Activated T-cell treated with anti-CD3 and anti-CD28 coated beads for 24 hours (primary cell): ENCODE measurements around the gene ACTR10.

Experiments
- DNase-seq: peaks from one replicate; pipeline ENCODE4 v3.0.0-alpha.2; 2020; ENCODE audit warnings: low read depth

Gene ACTR10

DNA sequence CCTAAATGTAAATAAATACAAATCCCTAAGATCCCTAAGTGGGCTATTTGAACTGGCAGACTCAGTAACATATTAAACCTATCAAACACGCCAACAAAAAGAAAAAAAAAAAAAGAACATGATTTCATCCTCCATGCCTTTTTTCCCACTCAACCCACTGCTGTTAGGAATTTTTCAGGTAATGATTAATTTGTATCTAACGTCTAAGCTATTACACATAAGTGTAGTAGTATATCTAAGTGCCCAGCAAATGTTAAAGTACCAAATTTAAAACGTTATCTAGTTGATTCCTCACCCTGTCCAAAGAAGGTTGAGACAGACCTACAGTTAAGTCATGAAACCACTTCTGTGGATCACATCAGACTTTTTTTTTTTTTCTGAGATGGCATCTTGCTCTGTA lies 82.0 kb downstream of the ACTR10 start:
- no peak for DNase-seq

- no peak for DNase-seq
These were observed 83.1 kb downstream of the ACTR10 start for GRCh38 chr14:58282925-58283593.

- no peak for DNase-seq
These were observed 83.8 kb downstream of the ACTR10 start for GRCh38 chr14:58283730-58284129.

GRCh38 chr14:58285132-58285531 lies 85.2 kb downstream of the ACTR10 start:
- DNase-seq: no peak
